ENCODE results near the gene POU4F3. TPM values are rescaled to one million over a fixed set of nuclear protein-coding genes. Genes with fewer than 3 reads are reported as not detected.
A peak's percentile ranks its signal among the peaks of the same experiment; 100 is the strongest.
"Not testable (repeated sequence)": the region's sequence is repeated elsewhere in the genome, so short reads cannot be mapped to it uniquely, and the experiment has no call there.

The POU4F3 gene
- total RNA-seq: not detected

DNA sequence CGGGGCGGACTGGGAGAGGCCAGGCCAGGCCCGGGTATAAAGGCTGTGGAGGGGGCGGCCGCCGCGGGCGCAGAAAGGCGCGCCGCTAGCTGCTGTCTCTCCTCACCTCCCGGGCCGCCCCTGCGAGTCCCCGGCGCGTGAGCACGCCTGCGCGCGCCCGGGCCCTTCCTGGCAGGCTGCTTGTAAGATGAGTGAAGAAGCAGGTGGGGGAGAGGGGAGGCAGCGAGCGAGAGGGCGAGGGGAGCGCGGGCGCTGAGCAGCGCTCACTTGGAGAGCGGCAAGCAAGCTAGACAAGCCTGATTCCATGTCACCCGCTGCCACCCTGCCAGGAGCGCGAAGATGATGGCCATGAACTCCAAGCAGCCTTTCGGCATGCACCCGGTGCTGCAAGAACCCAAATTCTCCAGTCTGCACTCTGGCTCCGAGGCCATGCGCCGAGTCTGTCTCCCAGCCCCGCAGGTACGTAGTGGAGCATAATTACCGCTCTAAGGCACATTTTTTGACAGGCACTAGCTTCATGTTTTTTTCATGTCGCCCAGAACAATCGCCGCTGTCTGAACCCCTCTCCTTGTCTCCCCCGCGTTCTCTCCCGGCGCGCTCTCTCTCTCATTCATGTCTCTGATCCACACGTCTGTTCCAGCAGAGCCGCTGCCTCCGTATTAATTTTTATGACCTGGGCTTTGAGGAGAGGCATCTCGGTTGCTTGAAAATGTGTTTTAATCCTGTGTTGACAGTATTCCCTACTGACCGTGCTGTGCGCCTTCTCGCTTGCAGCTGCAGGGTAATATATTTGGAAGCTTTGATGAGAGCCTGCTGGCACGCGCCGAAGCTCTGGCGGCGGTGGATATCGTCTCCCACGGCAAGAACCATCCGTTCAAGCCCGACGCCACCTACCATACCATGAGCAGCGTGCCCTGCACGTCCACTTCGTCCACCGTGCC is at the start of gene POU4F3:
Gene POU4F3, plus strand, starts transcription at position 66 of the 941 bp plus-strand sequence. Its CDS starts 274 bp downstream, at position 340.
- Histone ChIP-seq H3K9me3 (no peaks in the 10 kb centered on the region), H3K36me3 (no peaks in the 10 kb centered on the region), H3K4me1 (peaks cover 6 to 8% of the 10 kb centered on the region in 2 donors), H3K4me3 (replicated peaks in 1 of 3) (no peak within 1 kb of the TSS), H3K27me3 (peaks cover 42% of the 10 kb centered on the region), H3K27ac (no peak within 1 kb of the TSS)
- 4 to 6% methylated on average over 28 to 68 of the region's 70 CpGs for WGBS, 2 donors
- no peak for DNase-seq
- TF ChIP-seq, protein P1, sequence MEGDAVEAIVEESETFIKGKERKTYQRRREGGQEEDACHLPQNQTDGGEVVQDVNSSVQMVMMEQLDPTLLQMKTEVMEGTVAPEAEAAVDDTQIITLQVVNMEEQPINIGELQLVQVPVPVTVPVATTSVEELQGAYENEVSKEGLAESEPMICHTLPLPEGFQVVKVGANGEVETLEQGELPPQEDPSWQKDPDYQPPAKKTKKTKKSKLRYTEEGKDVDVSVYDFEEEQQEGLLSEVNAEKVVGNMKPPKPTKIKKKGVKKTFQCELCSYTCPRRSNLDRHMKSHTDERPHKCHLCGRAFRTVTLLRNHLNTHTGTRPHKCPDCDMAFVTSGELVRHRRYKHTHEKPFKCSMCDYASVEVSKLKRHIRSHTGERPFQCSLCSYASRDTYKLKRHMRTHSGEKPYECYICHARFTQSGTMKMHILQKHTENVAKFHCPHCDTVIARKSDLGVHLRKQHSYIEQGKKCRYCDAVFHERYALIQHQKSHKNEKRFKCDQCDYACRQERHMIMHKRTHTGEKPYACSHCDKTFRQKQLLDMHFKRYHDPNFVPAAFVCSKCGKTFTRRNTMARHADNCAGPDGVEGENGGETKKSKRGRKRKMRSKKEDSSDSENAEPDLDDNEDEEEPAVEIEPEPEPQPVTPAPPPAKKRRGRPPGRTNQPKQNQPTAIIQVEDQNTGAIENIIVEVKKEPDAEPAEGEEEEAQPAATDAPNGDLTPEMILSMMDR (IDR thresholded peaks at IDR 0.05): no peak
- no peak for TF ChIP-seq POLR2A (IDR thresholded peaks at IDR 0.05)
- intact Hi-C loops (cut with DNase I): no loop called here

DNA sequence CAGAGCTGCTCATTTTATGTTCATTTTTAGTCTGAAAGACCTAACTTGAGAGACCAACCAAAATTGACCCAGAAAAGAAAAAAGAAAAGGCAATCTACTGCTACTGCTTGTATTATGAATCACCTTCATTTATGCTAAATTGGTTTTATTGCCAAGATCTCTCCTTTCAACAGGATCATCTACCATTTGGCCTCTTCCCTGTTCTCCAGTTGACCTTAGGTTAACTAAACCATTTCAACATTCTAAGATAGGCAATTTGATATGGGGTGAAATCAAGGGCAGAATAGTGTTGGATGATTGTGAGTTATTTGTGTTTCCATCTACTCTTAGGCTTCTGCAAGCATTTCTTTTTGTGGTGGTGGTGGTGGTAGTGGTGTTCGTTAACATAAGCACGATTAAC is 48.3 kb upstream of the POU4F3 start:
- no peak overlapping the region for H3K4me3 ChIP-seq (replicated peaks in 1 of 3)
- TF ChIP-seq, protein P1 (IDR thresholded peaks at IDR 0.05): no peak
- no peak for TF ChIP-seq POLR2A (IDR thresholded peaks at IDR 0.05)
- no peaks in the 10 kb centered on the region for H3K9me3 ChIP-seq
- no peak for DNase-seq
- H3K4me1 ChIP-seq: no peaks in the 10 kb centered on the region
- peaks cover 0 to 3% of the 10 kb centered on the region in 2 donors for H3K36me3 ChIP-seq
- no peak overlapping the region for H3K27ac ChIP-seq
- WGBS, 2 donors: 94 to 98% methylated on average over 2 of the region's 2 CpGs
- intact Hi-C loops (cut with DNase I): loop anchor here (10.0 kb wide), 1 partner anchor 134 kb away; no protein-coding TSS in a partner anchor
- no peaks in the 10 kb centered on the region for H3K27me3 ChIP-seq

DNA sequence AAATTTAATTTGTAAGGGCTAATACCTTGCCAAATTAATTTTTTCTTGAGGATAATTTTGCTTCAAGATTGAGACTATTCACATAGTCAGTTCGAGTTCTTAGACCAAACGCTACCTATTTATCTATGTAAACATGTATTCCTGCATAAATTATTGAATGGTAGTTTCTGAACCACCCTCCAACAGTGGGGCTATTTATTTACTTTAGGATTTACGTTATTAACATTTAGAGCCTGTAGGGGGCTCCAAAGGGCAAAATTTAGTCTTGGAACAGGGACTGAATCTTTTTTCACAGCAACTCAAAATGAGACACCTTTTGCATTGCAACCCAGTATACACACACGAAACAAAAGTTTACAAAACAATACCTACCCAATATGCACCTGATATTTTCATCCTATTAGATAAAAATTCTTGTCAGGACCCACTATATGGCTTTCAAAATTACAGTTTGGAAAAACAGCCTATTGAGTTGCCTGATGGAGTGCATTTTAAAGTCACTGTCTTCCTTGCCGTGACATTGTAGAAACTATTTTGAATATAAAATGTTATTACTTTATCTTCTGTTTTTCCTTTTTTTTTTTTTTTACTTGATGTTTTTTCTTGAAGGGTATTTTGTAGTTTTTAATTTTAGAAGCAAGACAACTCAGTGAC is 47.1 kb upstream of the POU4F3 start:
- DNase-seq: no peak
- no peak overlapping the region for H3K27ac ChIP-seq
- 24 to 26% methylated on average over 5 of the region's 5 CpGs for WGBS, 2 donors
- H3K9me3 ChIP-seq: no peaks in the 10 kb centered on the region
- no peak overlapping the region for H3K4me3 ChIP-seq (replicated peaks in 1 of 3)
- H3K36me3 ChIP-seq: no peaks in the 10 kb centered on the region
- no peaks in the 10 kb centered on the region for H3K4me1 ChIP-seq
- H3K27me3 ChIP-seq: no peaks in the 10 kb centered on the region
- TF ChIP-seq POLR2A (IDR thresholded peaks at IDR 0.05): no peak
- TF ChIP-seq, protein P1 (IDR thresholded peaks at IDR 0.05): peak in 4 of 6 experiments; percentile 20 to 58 (median 48)
- intact Hi-C loops (cut with DNase I): loop anchor here (10.0 kb wide), 1 partner anchor 133 kb away; no protein-coding TSS in a partner anchor

- H3K36me3 ChIP-seq: no peaks in the 10 kb centered on the region
- TF ChIP-seq, protein P1 (IDR thresholded peaks at IDR 0.05): no peak
- no peak for TF ChIP-seq POLR2A (IDR thresholded peaks at IDR 0.05)
- no peak for DNase-seq
- intact Hi-C loops (cut with DNase I): loop anchor here (10.0 kb wide), 1 partner anchor 129 kb away; no protein-coding TSS in a partner anchor
- H3K4me3 ChIP-seq (replicated peaks in 1 of 3): no peak overlapping the region
- 82 to 87% methylated on average over 7 of the region's 7 CpGs for WGBS, 2 donors
- no peak overlapping the region for H3K27ac ChIP-seq
- no peaks in the 10 kb centered on the region for H3K27me3 ChIP-seq
- no peaks in the 10 kb centered on the region for H3K9me3 ChIP-seq
- H3K4me1 ChIP-seq: no peaks in the 10 kb centered on the region
These were observed 42.4 kb upstream of the POU4F3 start for GRCh38 chr5:146296245-146296644.

- DNase-seq: not testable (repeated sequence)
These were observed 39.7 kb upstream of the POU4F3 start for GRCh38 chr5:146298920-146299319.

More at GRCh38 chr5:146298920-146299319, 39.7 kb upstream of the POU4F3 start:
- not testable (repeated sequence) for H3K27me3 ChIP-seq; H3K27ac ChIP-seq; H3K4me3 ChIP-seq (replicated peaks in 1 of 3); H3K36me3 ChIP-seq; H3K4me1 ChIP-seq; H3K9me3 ChIP-seq
- WGBS, 2 donors: 99% methylated on average over 3 of the region's 3 CpGs
- intact Hi-C loops (cut with DNase I): loop anchor here (10.0 kb wide), 1 partner anchor 126 kb away; no protein-coding TSS in a partner anchor
